HG02763 (cell line): ENCODE results near the gene CFAP46.

Experiments
- ATAC-seq: cut with Tn5 transposase; IDR thresholded peaks from one replicate; pipeline ENCODE4 v1.9.1; 2021; ENCODE audit warnings: mild to moderate bottlenecking, moderate library complexity; ENCODE audit not compliant: unreplicated experiment

CFAP46 gene

GRCh38 chr10:132946806-132947546 lies 4.6 kb upstream of the CFAP46 start:
- no peak for ATAC-seq

DNA sequence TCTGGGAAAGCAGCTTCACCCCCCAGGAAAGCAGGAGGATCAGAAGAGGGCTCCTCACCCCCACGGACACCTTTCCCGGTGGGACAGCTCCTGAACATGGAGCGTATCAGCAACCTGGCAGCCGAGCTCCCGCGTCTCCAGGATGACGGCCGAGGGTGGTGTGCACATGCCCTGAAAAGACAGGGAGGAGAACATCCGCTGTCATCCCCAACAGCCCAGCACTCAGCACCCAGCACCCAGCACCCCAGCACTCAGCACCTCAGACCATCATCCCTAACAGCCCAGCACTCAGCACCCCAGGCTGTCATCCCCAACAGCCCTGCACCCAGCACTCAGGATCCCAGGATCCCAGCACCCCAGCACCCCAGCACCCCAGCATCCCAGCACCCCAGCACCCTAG lies 3.9 kb upstream of the CFAP46 start:
- no peak for ATAC-seq

DNA sequence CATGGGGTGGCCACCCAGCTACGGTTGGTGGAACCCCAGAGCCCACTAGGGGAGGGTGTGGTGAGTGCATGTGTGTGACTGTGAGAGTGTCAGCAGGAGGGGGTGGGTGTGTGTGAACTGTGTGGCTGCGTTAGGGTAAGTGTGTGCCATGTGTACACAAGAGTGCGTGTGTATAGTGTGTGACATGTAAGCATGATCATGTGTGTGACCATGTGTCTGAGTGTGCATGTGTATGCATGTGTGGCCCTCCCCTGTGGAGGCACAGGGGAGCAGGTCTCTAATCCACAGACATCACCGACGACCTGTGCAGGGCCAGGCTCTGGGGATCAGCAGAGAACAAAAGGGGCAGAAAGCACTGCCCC lies 3.5 kb upstream of the CFAP46 start:
- ATAC-seq: no peak

DNA sequence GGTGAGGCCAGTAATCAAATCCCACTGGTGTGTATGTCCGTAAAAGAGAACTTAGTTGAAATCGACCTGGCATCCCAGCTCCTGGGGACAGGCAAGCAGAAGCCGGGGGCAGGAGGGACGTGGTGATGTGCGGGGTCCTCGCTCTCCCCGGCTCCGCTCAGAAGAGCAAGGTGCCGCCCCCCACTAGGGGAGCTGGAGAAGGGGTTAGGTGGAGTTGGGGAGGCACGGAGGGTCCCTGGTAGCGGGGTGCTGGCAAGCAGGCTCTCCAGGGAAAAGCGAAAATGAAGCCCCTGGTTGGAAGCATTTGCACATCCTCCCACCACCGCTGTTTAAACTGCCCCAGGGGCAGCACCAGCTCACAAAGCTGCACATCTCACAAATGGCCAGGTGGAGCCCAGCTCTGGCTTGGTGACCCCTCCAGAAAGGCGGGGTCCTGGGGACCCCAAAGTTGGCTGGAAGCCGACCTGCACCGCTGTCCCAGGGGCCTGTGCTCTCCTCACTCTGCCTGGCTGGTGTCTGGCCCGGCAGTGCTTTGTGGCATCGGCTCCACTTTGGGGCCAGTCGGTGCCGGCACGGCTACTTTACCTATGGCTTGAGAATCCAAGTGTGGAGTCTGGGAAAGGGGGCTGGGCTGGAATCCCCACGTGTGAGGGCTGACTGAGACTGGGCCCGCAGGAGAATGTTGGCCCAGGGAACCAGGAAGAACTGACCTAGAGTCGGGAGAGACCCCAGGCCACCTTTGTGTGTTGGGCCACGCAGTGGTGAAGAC lies 2.9 kb upstream of the CFAP46 start:
- ATAC-seq: no peak

DNA sequence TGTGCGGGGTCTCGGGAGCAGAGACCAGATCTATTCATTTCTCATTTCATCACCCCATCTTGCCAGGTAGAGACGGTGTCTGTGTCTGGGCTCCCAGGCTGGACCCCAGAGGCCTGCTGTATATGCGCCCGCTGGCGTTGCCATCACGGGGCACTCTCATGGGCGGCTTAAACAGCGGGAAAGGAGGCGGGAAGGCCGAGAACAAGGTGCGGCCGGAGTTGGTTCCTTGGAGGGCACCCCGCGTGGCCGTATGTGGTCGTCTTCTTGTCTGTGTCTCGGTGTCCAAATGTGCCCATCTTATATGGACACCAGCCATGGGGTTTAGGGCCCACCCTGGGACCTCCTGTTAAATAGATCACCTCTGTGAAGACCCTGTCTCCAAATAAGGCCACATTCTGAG lies 2.1 kb upstream of the CFAP46 start:
- ATAC-seq: no peak

DNA sequence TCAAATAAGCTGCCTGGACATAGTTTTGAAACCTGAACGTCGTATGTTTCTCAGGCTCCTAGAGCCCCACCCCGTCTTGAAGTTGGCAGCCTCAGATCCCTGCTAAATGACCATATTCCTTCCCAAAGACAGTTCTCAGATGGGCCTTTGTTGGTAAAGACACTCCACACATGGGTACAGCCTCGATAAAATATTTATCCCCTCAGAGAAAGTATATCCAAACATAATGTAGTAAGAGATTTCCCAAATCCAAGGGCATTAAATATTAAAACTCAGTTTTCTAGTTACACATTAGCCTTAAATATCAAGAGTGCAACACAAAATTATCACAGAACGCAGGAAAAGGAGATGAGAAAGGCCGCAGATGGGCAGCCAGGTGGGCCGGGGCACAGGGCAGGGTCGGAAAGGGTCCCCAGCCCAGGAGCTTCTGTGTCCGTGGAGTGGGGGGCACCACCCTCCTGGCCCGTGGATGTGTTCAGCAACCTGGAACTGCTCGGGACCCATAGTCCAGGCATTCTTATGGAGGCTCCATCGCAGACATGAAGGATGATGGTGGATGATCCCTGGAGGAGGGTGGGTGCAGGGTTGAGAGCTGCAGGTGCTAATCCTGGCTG lies 1.5 kb upstream of the CFAP46 start:
- ATAC-seq: no peak

DNA sequence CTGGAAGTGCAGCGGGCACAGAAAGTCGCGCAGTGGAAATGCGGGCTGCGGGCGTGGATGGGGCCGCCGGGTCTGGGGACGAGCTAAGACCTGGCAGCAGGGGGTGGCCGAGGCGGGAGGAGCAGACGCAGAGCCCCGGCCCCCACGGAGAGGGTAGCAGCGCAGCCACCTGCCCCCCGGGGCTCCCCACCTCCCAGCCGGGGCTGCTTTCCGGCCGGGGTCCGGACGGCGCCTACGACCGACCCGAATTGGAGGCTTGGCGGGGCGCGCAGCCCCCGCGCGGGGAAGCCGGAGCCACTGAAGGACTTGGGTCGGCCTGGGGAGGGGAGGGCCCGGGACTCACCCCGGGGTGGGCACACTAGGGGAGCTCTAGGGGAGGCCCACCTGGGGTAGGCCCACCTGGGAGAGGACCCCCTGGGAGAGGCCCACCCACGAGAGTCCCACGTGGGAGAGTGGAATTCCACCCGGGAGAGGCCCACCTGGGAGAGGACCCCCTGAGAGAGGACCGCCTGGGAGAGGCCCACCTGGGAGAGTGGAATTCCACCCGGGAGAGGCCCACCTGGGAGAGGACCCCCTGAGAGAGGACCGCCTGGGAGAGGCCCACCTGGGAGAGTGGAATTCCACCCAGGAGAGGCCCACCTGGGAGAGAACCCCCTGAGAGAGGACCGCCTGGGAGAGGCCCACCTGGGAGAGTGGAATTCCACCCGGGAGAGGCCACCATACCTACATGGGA lies 854 bp upstream of the CFAP46 start:
- no peak for ATAC-seq

GRCh38 chr10:132941640-132942051 lies 724 bp downstream of the CFAP46 start:
- no peak for ATAC-seq

- no peak for ATAC-seq
These were observed 1.4 kb downstream of the CFAP46 start for GRCh38 chr10:132940791-132941465.

GRCh38 chr10:132939957-132940790 lies 2.2 kb downstream of the CFAP46 start:
- ATAC-seq: no peak

DNA sequence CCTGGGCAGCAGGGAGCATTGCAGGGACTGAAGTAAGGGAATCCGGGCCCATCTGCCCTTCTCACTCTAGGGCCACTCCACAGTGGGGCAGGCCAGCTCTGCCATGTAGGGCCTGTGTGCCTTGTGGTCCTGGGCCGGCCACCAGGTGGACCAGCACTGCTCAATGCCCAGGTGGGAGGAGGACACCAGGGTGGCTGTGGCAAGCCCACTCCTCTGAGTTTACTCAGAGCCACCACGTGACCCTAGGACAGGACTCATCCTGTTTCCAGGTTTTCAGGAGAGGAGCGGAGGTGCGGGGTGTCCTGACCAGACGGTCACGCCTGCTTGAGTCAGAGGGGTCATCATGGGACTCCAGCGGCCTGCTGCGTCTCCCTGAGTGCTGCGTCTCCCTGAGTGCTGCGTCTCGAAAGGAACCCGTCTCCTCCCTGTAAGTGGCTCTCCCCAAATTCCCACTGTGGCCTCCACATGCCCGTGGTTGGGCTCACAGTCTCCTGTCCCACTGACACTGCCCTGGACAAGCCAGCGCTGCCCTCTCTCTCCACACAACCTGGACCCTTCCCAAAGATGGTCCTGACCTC lies 2.9 kb downstream of the CFAP46 start:
- no peak for ATAC-seq

DNA sequence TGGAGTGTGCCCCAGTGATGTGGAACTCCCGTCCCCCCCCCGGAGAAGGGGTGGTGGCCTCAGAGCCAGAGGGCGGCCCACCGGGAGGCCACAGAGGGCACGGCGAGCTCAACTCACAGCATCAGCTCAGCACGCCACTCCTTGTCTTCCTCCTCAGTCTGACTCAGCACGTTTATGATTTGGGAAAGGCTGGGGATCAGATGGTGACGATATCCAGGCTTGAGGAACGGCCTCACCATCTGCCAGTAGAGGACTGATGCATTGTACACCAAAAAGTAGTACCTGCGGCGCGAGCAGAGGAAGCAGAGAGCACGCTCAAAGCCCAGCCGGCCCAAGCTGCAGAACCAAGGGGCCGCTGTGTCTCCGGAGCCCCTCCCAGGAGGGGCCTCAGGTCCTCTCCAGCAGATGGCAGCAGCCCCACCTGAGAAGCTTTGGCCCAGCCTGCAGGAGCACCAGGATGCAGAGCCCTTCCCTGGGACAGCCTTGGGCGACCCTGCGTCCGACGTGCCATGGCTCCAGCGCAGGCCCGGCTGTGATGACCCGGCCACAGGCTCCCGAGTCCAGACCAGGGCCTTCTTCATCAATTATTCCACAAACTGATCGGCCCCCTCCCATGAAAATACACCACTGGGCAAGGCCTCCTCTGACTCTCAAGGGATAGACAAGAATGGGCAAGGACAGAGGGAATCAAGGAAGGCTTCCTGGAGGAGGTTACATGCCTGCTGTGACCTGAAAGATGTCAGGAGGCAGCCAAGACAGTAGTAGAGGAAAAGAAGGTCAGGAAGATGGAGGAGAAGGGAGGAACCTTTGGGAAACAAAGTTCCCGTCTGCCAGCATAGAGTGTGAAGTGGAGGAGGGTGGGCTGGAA lies 3.7 kb downstream of the CFAP46 start:
- ATAC-seq: no peak

- ATAC-seq: no peak
These were observed 4.5 kb downstream of the CFAP46 start for GRCh38 chr10:132937861-132938260.

GRCh38 chr10:132934953-132935352 lies 7.4 kb downstream of the CFAP46 start:
- no peak for ATAC-seq

GRCh38 chr10:132933308-132934042 lies 8.9 kb downstream of the CFAP46 start:
- no peak for ATAC-seq

- ATAC-seq: no peak
These were observed 9.7 kb downstream of the CFAP46 start for GRCh38 chr10:132932461-132933307.
